Endothelial cell of umbilical vein (primary cell): ENCODE data around the gene ST3GAL5. TPM values are rescaled to one million over a fixed set of nuclear protein-coding genes. Genes with fewer than 3 reads are reported as not detected.
A peak's percentile ranks its signal among the peaks of the same experiment; 100 is the strongest.

Experiments
- BruUV-seq: library from RNA; stranded (reverse); fragments of 400-500 nt; replicated peaks from 2 replicates; lab custom pipeline; 2021; lab: Mats Ljungman, UMichigan
- CTCF ChIA-PET: fragments of 300-600, 350-600 bp; sonication (Branson Sonifier 250); formaldehyde crosslinking; loops from one replicate; lab custom pipeline; 2021; ENCODE audit warnings: antibody characterized with exemption, inconsistent platforms; lab: Charles Lee
- POLR2A ChIA-PET: fragments of 300-600, 350-600 bp; sonication (Branson Sonifier 250); formaldehyde crosslinking; loops from one replicate; lab custom pipeline; 2021; ENCODE audit warnings: antibody characterized with exemption, inconsistent platforms; lab: Charles Lee
- DNase-seq: peaks from one replicate; pipeline ENCODE4 v3.0.0-alpha.2; 2011; ENCODE audit warnings: low read depth, low spot score
- FAIRE-seq: peaks from 2 replicates; lab custom pipeline; 2011; peaks lifted over from hg19 to GRCh38; lab: Jason Lieb, UNC
- H2AFZ ChIP-seq: 2 replicates; pipeline ENCODE4 v1.6.0; 2012; ENCODE audit warnings: low read depth, low read length, control low read depth, inconsistent platforms
- H3K27ac ChIP-seq: 2 replicates; pipeline ENCODE4 v1.5.1; 2011; ENCODE audit warnings: low read depth, mild to moderate bottlenecking, control low read depth, low read length, moderate library complexity; ENCODE audit not compliant: insufficient read depth
- H3K27me3 ChIP-seq, 2 experiments: 2 replicates each; pipeline versions ENCODE4 v1.6.0 to v1.6.1; 2011; ENCODE audit warnings: low read length in 2 of 2, mixed read lengths in 1 of 2; ENCODE audit not compliant: control insufficient read depth in 2 of 2, insufficient read depth in 2 of 2
- H3K36me3 ChIP-seq, 2 experiments: 2 replicates in 1 of 2; 3 replicates in 1 of 2; pipeline ENCODE4 v1.5.1; 2011; ENCODE audit warnings: low read length in 2 of 2, mild to moderate bottlenecking in 1 of 2, moderate library complexity in 1 of 2; ENCODE audit not compliant: control insufficient read depth in 2 of 2, insufficient read depth in 2 of 2; ENCODE audit errors: extremely low read depth in 1 of 2
- H3K4me1 ChIP-seq: 3 replicates; pipeline ENCODE4 v1.5.1; 2011; ENCODE audit warnings: mild to moderate bottlenecking, low read length; ENCODE audit not compliant: control insufficient read depth, insufficient read depth; ENCODE audit errors: extremely low read depth
- H3K4me2 ChIP-seq: 2 replicates; pipeline ENCODE4 v1.6.1; 2011; ENCODE audit warnings: low read length, control low read depth, mixed read lengths; ENCODE audit not compliant: insufficient read depth
- H3K4me3 ChIP-seq, 3 experiments: fragments of 200-600 bp in 1 of 3; sonication (generic), shearing (Covaris generic) in 1 of 3; replicated peaks in 1 of 3; 2 replicates each; pipeline ENCODE4 v1.5.1; 2011 to 2016; ENCODE audit warnings: control low read depth in 3 of 3, low read length in 3 of 3, mild to moderate bottlenecking in 2 of 3, inconsistent platforms in 1 of 3, low read depth in 1 of 3, moderate library complexity in 1 of 3; ENCODE audit not compliant: insufficient read depth in 1 of 3
- H3K79me2 ChIP-seq: 2 replicates; pipeline ENCODE4 v1.6.0; 2012; ENCODE audit warnings: low read length, inconsistent platforms; ENCODE audit not compliant: control insufficient read depth, insufficient read depth
- H3K9ac ChIP-seq: replicated peaks from 2 replicates; pipeline ENCODE3; 2011; ENCODE audit warnings: low read length, control low read depth; ENCODE audit not compliant: insufficient read depth; ENCODE audit errors: extremely low read depth
- H3K9me1 ChIP-seq: replicated peaks from 3 replicates; pipeline ENCODE4 v1.6.0; 2011; ENCODE audit warnings: mild to moderate bottlenecking, low read length; ENCODE audit not compliant: control insufficient read depth, insufficient read depth; ENCODE audit errors: extremely low read depth
- H3K9me3 ChIP-seq: replicated peaks from 2 replicates; pipeline ENCODE4 v1.5.1; 2012; ENCODE audit warnings: low read length, inconsistent platforms; ENCODE audit not compliant: control insufficient read depth, insufficient read depth
- H4K20me1 ChIP-seq: replicated peaks from 2 replicates; pipeline ENCODE3; 2011; ENCODE audit warnings: mild to moderate bottlenecking, low read length; ENCODE audit not compliant: control insufficient read depth, insufficient read depth; ENCODE audit errors: extremely low read depth
- CTCF ChIP-seq, 2 donors: IDR thresholded peaks; 1 replicate in 1 of 2; 2 replicates in 1 of 2; pipeline ENCODE4 v1.5.1; 2011; ENCODE audit warnings: low read length in 2 of 2, mild to moderate bottlenecking in 2 of 2, moderate library complexity in 2 of 2, control low read depth in 1 of 2, inconsistent platforms in 1 of 2, low read depth in 1 of 2; ENCODE audit not compliant: insufficient read depth in 1 of 2; ENCODE audit errors: extremely low read depth in 1 of 2
- GATA2 ChIP-seq: IDR thresholded peaks from 2 replicates; pipeline ENCODE4 v1.7.0; 2011; ENCODE audit warnings: low read depth, mild to moderate bottlenecking, moderate library complexity, mixed read lengths, low read length; ENCODE audit not compliant: insufficient read length, insufficient read depth
- POLR2A ChIP-seq: IDR thresholded peaks from 2 replicates; pipeline ENCODE4 v1.6.1; 2012; ENCODE audit warnings: low read depth, mild to moderate bottlenecking, control low read depth, low read length
- dilution Hi-C: fragments of 300-500 bp; cut with MboI; formaldehyde crosslinking; loops from one replicate; pipeline ENCODE4 v1.15.0; 2019; ENCODE audit warnings: low sequenced_read_pairs; ENCODE audit not compliant: extremely low pct_ligation_motif_present
- intact Hi-C: fragments of 100-400 bp; cut with micrococcal nuclease; formaldehyde crosslinking; loops from one replicate; pipeline ENCODE4 v1.10.0; 2022
- polyA plus RNA-seq, 4 experiments: library from polyadenylated mRNA; depleted of rRNA in 3 of 4; stranded (reverse) in 3 of 4; unstranded in 1 of 4; fragments of >200 nt; gene quantifications; 2 replicates each; pipeline versions ENCODE4 v1.2.1 to v1.2.3, GENCODE V29; 2011 to 2012; ENCODE audit warnings: missing spikeins in 1 of 4
- total RNA-seq: library from RNA; stranded (reverse); gene quantifications from 2 replicates; pipeline ENCODE4 v1.2.3, GENCODE V29; 2021

ST3GAL5 gene
- total and polyA plus RNA-seq, 2 donors (not counting 3 experiments of a cell fraction or from before 2014, with no cell fraction given), result 9.5 to 16.0 TPM

GRCh38 chr2:85889627-85890281 is 964 bp upstream of the ST3GAL5 start:
- FAIRE-seq (no peak), DNase-seq (no peak)
- CTCF ChIA-PET, result interaction anchor here (0.6 to 6.3 kb wide), 43 partner anchors 10 to 241 kb away, joined by 3 to 194 read pairs (median 4); partner anchors contain the start of genes POLR1A and PTCD3
- Histone ChIP-seq H3K79me2 (no peaks in the 10 kb centered on the region), H3K27ac (peak overlapping the region; percentile 52), H3K4me2 (peak overlapping the region; percentile 74), H3K36me3 (no peaks in the 10 kb centered on the region), H3K4me3 (peak overlapping the region; percentile 55 to 80 (median 69)), H3K9me3 (no peaks in the 10 kb centered on the region), H4K20me1 (no peaks in the 10 kb centered on the region), H2AFZ (peak overlapping the region; percentile 92), H3K9me1 (no peaks in the 10 kb centered on the region), H3K27me3 (no peaks in the 10 kb centered on the region), H3K9ac (peak overlapping the region; percentile 40), H3K4me1 (peaks cover 36% of the 10 kb centered on the region)
- POLR2A ChIA-PET, result interaction anchor here (1.9 kb wide), 1 partner anchor 147 kb away, joined by 9 read pairs; no protein-coding TSS in a partner anchor
- dilution Hi-C loops, result no loop called here
- no TSS peak for BruUV-seq
- TF ChIP-seq GATA2 (peak; percentile 3), CTCF (IDR thresholded peaks at IDR 0.05; ENCODE audit: extremely low read depth in 1 of 2, insufficient read depth in 1 of 2, low read depth in 1 of 2, low read length in 2 of 2) (no peak), POLR2A (no peak)
- intact Hi-C loops, result loop anchor here (1.0 to 5.0 kb wide), 7 partner anchors 45 to 191 kb away; no protein-coding TSS in a partner anchor
